H9 (cell line): ENCODE results near the gene BAIAP2. TPM values are rescaled to one million over a fixed set of nuclear protein-coding genes. Genes with fewer than 3 reads are reported as not detected.
A peak's percentile ranks its signal among the peaks of the same experiment; 100 is the strongest.

Experiments
- DNase-seq: peaks from one replicate; pipeline ENCODE4 v3.0.0-alpha.2; 2017
- H2AFZ ChIP-seq: one replicate; pipeline ENCODE4 v1.6.1; 2013; ENCODE audit warnings: mild to moderate bottlenecking, low read length, control low read depth, moderate library complexity
- H2AK5ac ChIP-seq: 2 replicates; pipeline ENCODE4 v1.6.1; 2013; ENCODE audit warnings: low read length, control low read depth, mixed read lengths; ENCODE audit not compliant: insufficient read length
- H2BK120ac ChIP-seq: one replicate; pipeline ENCODE4 v1.6.1; 2013; ENCODE audit warnings: low read depth, mild to moderate bottlenecking, low read length, control low read depth, inconsistent platforms; ENCODE audit not compliant: poor library complexity, severe bottlenecking
- H2BK12ac ChIP-seq: 2 replicates; pipeline ENCODE4 v1.6.1; 2013; ENCODE audit warnings: low read length, control low read depth, mixed read lengths, low read depth; ENCODE audit not compliant: insufficient read length
- H2BK15ac ChIP-seq: 2 replicates; pipeline ENCODE4 v1.6.1; 2013; ENCODE audit warnings: low read depth, low read length, control low read depth
- H2BK20ac ChIP-seq: one replicate; pipeline ENCODE4 v1.6.1; 2013; ENCODE audit warnings: low read depth, mild to moderate bottlenecking, low read length, control low read depth, inconsistent platforms; ENCODE audit not compliant: poor library complexity, severe bottlenecking
- H2BK5ac ChIP-seq: 2 replicates; pipeline ENCODE4 v1.6.1; 2013; ENCODE audit warnings: low read length, control low read depth, mixed read lengths; ENCODE audit not compliant: insufficient read length
- H3K14ac ChIP-seq: 2 replicates; pipeline ENCODE4 v1.6.1; 2013; ENCODE audit warnings: low read length, control low read depth; ENCODE audit not compliant: insufficient read depth
- H3K18ac ChIP-seq: 2 replicates; pipeline ENCODE4 v1.6.1; 2013; ENCODE audit warnings: low read depth, mild to moderate bottlenecking, mixed read lengths, low read length, control low read depth; ENCODE audit not compliant: insufficient read length
- H3K23ac ChIP-seq: 2 replicates; pipeline ENCODE4 v1.6.1; 2013; ENCODE audit warnings: low read length, control low read depth, mixed read lengths, low read depth; ENCODE audit not compliant: insufficient read length
- H3K23me2 ChIP-seq: 2 replicates; pipeline ENCODE4 v1.6.1; 2013; ENCODE audit warnings: low read depth, mild to moderate bottlenecking, mixed read lengths, low read length, control low read depth; ENCODE audit not compliant: insufficient read length, poor library complexity, severe bottlenecking
- H3K27ac ChIP-seq: 2 replicates; pipeline ENCODE4 v1.5.1; 2013; ENCODE audit warnings: low read length, control low read depth, mixed read lengths, low read depth; ENCODE audit not compliant: insufficient read length
- H3K27me3 ChIP-seq: 2 replicates; pipeline ENCODE4 v1.6.1; 2013; ENCODE audit warnings: low read length, control low read depth, inconsistent platforms; ENCODE audit not compliant: insufficient read depth
- H3K4ac ChIP-seq: 2 replicates; pipeline ENCODE4 v1.6.1; 2013; ENCODE audit warnings: low read depth, mild to moderate bottlenecking, control low read depth, inconsistent platforms, low read length, moderate library complexity
- H3K4me1 ChIP-seq: 2 replicates; pipeline ENCODE4 v1.6.1; 2013; ENCODE audit warnings: low read length, control low read depth, inconsistent platforms; ENCODE audit not compliant: insufficient read depth
- H3K4me2 ChIP-seq: 2 replicates; pipeline ENCODE4 v1.6.1; 2013; ENCODE audit warnings: low read length, control low read depth, mixed read lengths; ENCODE audit not compliant: insufficient read length, insufficient read depth
- H3K56ac ChIP-seq: 2 replicates; pipeline ENCODE4 v1.6.1; 2013; ENCODE audit warnings: low read depth, mild to moderate bottlenecking, mixed read lengths, low read length, control low read depth; ENCODE audit not compliant: insufficient read length
- H3K79me1 ChIP-seq: 2 replicates; pipeline ENCODE4 v1.6.1; 2013; ENCODE audit warnings: low read depth, mild to moderate bottlenecking, moderate library complexity, low read length, control low read depth, inconsistent platforms; ENCODE audit not compliant: insufficient read depth, poor library complexity, severe bottlenecking
- H3K79me2 ChIP-seq: 2 replicates; pipeline ENCODE4 v1.6.1; 2013; ENCODE audit warnings: low read length, control low read depth, inconsistent platforms; ENCODE audit not compliant: insufficient read depth
- H3K9ac ChIP-seq: 2 replicates; pipeline ENCODE4 v1.6.1; 2013; ENCODE audit warnings: low read length, control low read depth, mixed read lengths; ENCODE audit not compliant: insufficient read length; ENCODE audit errors: extremely low read depth
- H3K9me3 ChIP-seq: one replicate; pipeline ENCODE4 v1.6.1; 2013; ENCODE audit warnings: low read depth, low read length, inconsistent platforms; ENCODE audit not compliant: control insufficient read depth
- H3T11ph ChIP-seq: one replicate; pipeline ENCODE4 v1.6.1; 2013; ENCODE audit warnings: mild to moderate bottlenecking, low read length, control low read depth, inconsistent platforms
- H4K20me1 ChIP-seq: one replicate; pipeline ENCODE4 v1.6.1; 2013; ENCODE audit not compliant: control insufficient read depth, insufficient read length, insufficient read depth
- H4K5ac ChIP-seq: 2 replicates; pipeline ENCODE4 v1.6.1; 2013; ENCODE audit warnings: low read depth, mild to moderate bottlenecking, mixed read lengths, low read length, control low read depth; ENCODE audit not compliant: insufficient read length
- H4K8ac ChIP-seq: replicated peaks from 2 replicates; pipeline ENCODE4 v1.6.1; 2013; ENCODE audit warnings: low read length, control low read depth, mixed read lengths, low read depth; ENCODE audit not compliant: insufficient read length
- H4K91ac ChIP-seq: 2 replicates; pipeline ENCODE4 v1.6.1; 2013; ENCODE audit warnings: low read depth, mild to moderate bottlenecking, moderate library complexity, mixed read lengths, low read length, control low read depth; ENCODE audit not compliant: insufficient read length
- H3K27ac Mint-ChIP-seq, 3 experiments: 2 replicates in 2 of 3; 3 replicates in 1 of 3; pipeline ENCODE4 v1.8.0; 2020 to 2021; ENCODE audit warnings: mixed read lengths in 3 of 3, mild to moderate bottlenecking in 1 of 3, moderate library complexity in 1 of 3
- H3K27me3 Mint-ChIP-seq: 2 replicates; pipeline ENCODE4 v1.8.0; 2021; ENCODE audit warnings: low read depth, mild to moderate bottlenecking, moderate library complexity, mixed read lengths
- H3K36me3 Mint-ChIP-seq, 3 experiments: 2 replicates in 2 of 3; 3 replicates in 1 of 3; pipeline ENCODE4 v1.8.0; 2020 to 2021; ENCODE audit warnings: low read depth in 3 of 3, mixed read lengths in 3 of 3; ENCODE audit not compliant: insufficient read depth in 1 of 3
- H3K4me1 Mint-ChIP-seq, 2 experiments: 2 replicates each; pipeline ENCODE4 v1.8.0; 2020; ENCODE audit warnings: mixed read lengths in 2 of 2
- H3K4me3 Mint-ChIP-seq, 2 experiments: 2 replicates in 1 of 2; 3 replicates in 1 of 2; pipeline ENCODE4 v1.8.0; 2020 to 2021; ENCODE audit warnings: mild to moderate bottlenecking in 2 of 2, mixed read lengths in 2 of 2, moderate library complexity in 1 of 2
- H3K9me3 Mint-ChIP-seq, 2 experiments: 2 replicates in 1 of 2; 3 replicates in 1 of 2; pipeline ENCODE4 v1.8.0; 2020; ENCODE audit warnings: mild to moderate bottlenecking in 2 of 2, mixed read lengths in 2 of 2, moderate library complexity in 1 of 2
- CTCF ChIP-seq: fragments of 200-600 bp; sonication (generic); conservative IDR thresholded peaks from 3 replicates; pipeline ENCODE4 v1.8.0; 2021; ENCODE audit warnings: antibody characterized with exemption, mild to moderate bottlenecking
- WGBS: extraction: QIAGEN DNeasy Blood & Tissue Kit; methylation state at CpG from one replicate; pipeline ENCODE4 v1.1.7; 2013; ENCODE audit warnings: missing lambda C conversion rate, low lambda C conversion rate, mixed read lengths; ENCODE audit not compliant: insufficient read length; ENCODE audit errors: extremely low coverage; 5-methylcytosine and 5-hydroxymethylcytosine counted together
- total RNA-seq: library from RNA; stranded (reverse); gene quantifications from 2 replicates; pipeline ENCODE4 v1.2.1, GENCODE V29; 2021

The BAIAP2 gene
- total RNA-seq, 1 experiment from 2014 or later = 27.8 TPM

GRCh38 chr17:81054308-81054707 lies 19.4 kb downstream of the BAIAP2 start:
- H3K4ac ChIP-seq = no peak overlapping the region
- H2BK15ac ChIP-seq = no peak overlapping the region
- no peak overlapping the region for H2AK5ac ChIP-seq
- H3T11ph ChIP-seq = no peak overlapping the region
- H3K14ac ChIP-seq = no peak overlapping the region; the same call in 1 of the 2 replicates
- no peak overlapping the region for H2BK12ac ChIP-seq
- WGBS = no CpG with 5 or more reads among the region's 12 CpGs
- H2BK20ac ChIP-seq = no peak overlapping the region
- H2BK5ac ChIP-seq = no peak overlapping the region
- Mint-ChIP-seq H3K27ac (0 out of 7 replicates have a peak overlapping the region, but pooled peaks of 1 of the 3 experiments have one; percentile 64), H3K4me3 (no peak overlapping the region), H3K9me3 (no peaks in the 10 kb centered on the region), H3K36me3 (peaks cover 0 to 4% (median 0%) of the 10 kb centered on the region in 3 experiments; a peak in 2 of 7 replicates), H3K4me1 (peaks cover 14 to 25% of the 10 kb centered on the region in 2 experiments), H3K27me3 (no peaks in the 10 kb centered on the region)
- H3K79me2 ChIP-seq = no peaks in the 10 kb centered on the region
- no peak overlapping the region for H3K4me2 ChIP-seq
- H3K27me3 ChIP-seq = no peaks in the 10 kb centered on the region
- peaks cover 2% of the 10 kb centered on the region for H4K20me1 ChIP-seq
- H3K9me3 ChIP-seq = no peaks in the 10 kb centered on the region
- H4K8ac ChIP-seq = no peak overlapping the region
- H3K23me2 ChIP-seq = no peaks in the 10 kb centered on the region
- H2AFZ ChIP-seq = no peak overlapping the region
- no peak overlapping the region for H4K5ac ChIP-seq
- DNase-seq = no peak
- H4K91ac ChIP-seq = no peak overlapping the region
- no peak overlapping the region for H3K9ac ChIP-seq
- TF ChIP-seq CTCF = no peak
- no peak overlapping the region for H3K27ac ChIP-seq
- no peak overlapping the region for H3K23ac ChIP-seq
- no peaks in the 10 kb centered on the region for H3K4me1 ChIP-seq
- no peaks in the 10 kb centered on the region for H3K79me1 ChIP-seq
- no peak overlapping the region for H2BK120ac ChIP-seq
- H3K56ac ChIP-seq = no peak overlapping the region
- no peak overlapping the region for H3K18ac ChIP-seq
